ENCODE data around the gene VHLL.

DNA sequence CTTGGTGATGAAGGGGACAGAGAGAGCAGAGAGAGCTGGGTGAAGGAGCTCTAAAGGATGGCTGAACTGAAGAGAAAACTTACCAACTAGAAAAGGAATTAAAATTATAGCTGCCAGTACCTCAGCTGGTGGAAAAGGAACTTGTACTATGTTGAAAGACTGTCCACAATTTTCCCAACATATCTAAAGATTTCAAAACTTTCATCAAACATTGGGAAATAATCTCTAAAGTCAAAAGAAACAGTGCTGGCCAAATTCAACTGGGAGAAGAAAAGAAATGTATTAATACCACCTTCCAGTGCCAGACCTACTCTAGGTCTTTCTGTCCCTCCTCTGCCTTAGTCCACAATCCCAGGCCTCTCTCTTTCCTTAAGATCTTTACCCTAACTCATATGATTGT is 22.6 kb downstream of the VHLL start:
- no peak for TF ChIP-seq EZH2 (IDR thresholded peaks at IDR 0.05; ENCODE audit: low read length)
- TF ChIP-seq, protein P1, sequence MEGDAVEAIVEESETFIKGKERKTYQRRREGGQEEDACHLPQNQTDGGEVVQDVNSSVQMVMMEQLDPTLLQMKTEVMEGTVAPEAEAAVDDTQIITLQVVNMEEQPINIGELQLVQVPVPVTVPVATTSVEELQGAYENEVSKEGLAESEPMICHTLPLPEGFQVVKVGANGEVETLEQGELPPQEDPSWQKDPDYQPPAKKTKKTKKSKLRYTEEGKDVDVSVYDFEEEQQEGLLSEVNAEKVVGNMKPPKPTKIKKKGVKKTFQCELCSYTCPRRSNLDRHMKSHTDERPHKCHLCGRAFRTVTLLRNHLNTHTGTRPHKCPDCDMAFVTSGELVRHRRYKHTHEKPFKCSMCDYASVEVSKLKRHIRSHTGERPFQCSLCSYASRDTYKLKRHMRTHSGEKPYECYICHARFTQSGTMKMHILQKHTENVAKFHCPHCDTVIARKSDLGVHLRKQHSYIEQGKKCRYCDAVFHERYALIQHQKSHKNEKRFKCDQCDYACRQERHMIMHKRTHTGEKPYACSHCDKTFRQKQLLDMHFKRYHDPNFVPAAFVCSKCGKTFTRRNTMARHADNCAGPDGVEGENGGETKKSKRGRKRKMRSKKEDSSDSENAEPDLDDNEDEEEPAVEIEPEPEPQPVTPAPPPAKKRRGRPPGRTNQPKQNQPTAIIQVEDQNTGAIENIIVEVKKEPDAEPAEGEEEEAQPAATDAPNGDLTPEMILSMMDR (optimal IDR thresholded peaks at IDR 0.05 in 1 of 3, IDR thresholded peaks at IDR 0.05 in 1 of 3, conservative IDR thresholded peaks at IDR 0.05 in 1 of 3; ENCODE audit: extremely low read depth in 1 of 3, insufficient read depth in 2 of 3, low read length in 3 of 3): no peak

Data from keratinocyte (primary cell).